Measurements from ENCODE around the gene CSKMT. TPM values are rescaled to one million over a fixed set of nuclear protein-coding genes. Genes with fewer than 3 reads are reported as not detected.

Gene CSKMT
- polyA plus RNA-seq, 1 experiment: 6.6 TPM

- POLR2A ChIA-PET: no interaction called here
- H3K27me3 ChIP-seq (ENCODE audit: control insufficient read depth, insufficient read depth, low read length): no peaks in the 10 kb centered on the region
- CTCF ChIA-PET: interaction anchor here (0.6 to 3.3 kb wide), 28 partner anchors 9 to 299 kb away, joined by 3 to 40 read pairs (median 4); partner anchors contain the start of genes C11orf98, CSKMT, EML3 and GNG3
- H3K4me3 ChIP-seq (ENCODE audit: low read depth, low read length): no peak overlapping the region
- no peak for DNase-seq (ENCODE audit: low read depth)
- TF ChIP-seq CTCF (IDR thresholded peaks at IDR 0.05; ENCODE audit: insufficient read depth, low read depth, low read length): peak; percentile 67
- peaks cover 11% of the 10 kb centered on the region for H3K36me3 ChIP-seq (ENCODE audit: control insufficient read depth, insufficient read depth, low read length)
Observed at GRCh38 chr11:62680825-62681240, 15.7 kb downstream of the CSKMT start.

GRCh38 chr11:62682518-62682917, 17.4 kb downstream of the CSKMT start:
- no peak overlapping the region for H3K4me3 ChIP-seq (ENCODE audit: low read depth, low read length)
- ChIA-PET CTCF (interaction anchor here (3.3 kb wide), 1 partner anchor 12 kb away, joined by 40 read pairs; no protein-coding TSS in a partner anchor), POLR2A (no interaction called here)
- DNase-seq (ENCODE audit: low read depth): no peak
- no peak for TF ChIP-seq CTCF (IDR thresholded peaks at IDR 0.05; ENCODE audit: insufficient read depth, low read depth, low read length)
- H3K36me3 ChIP-seq (ENCODE audit: control insufficient read depth, insufficient read depth, low read length): 0 out of 2 replicates have a peak, but pooled peaks cover under 1% of the 10 kb centered on the region
- H3K27me3 ChIP-seq (ENCODE audit: control insufficient read depth, insufficient read depth, low read length): no peaks in the 10 kb centered on the region

- H3K27me3 ChIP-seq (ENCODE audit: control insufficient read depth, insufficient read depth, low read length): no peaks in the 10 kb centered on the region
- ChIA-PET POLR2A (no interaction called here), CTCF (interaction anchor here (2.6 to 4.0 kb wide), 2 partner anchors 11 to 95 kb away, joined by 5 to 13 read pairs; partner anchors contain the start of gene TUT1)
- H3K4me3 ChIP-seq (ENCODE audit: low read depth, low read length): peak overlapping the region; percentile 5; the same call in 1 of the 2 replicates
- peaks cover 13% of the 10 kb centered on the region for H3K36me3 ChIP-seq (ENCODE audit: control insufficient read depth, insufficient read depth, low read length)
- DNase-seq (ENCODE audit: low read depth): no peak
- no peak for TF ChIP-seq CTCF (IDR thresholded peaks at IDR 0.05; ENCODE audit: insufficient read depth, low read depth, low read length)
Observed at GRCh38 chr11:62687508-62688396, 22.6 kb downstream of the CSKMT start.

GRCh38 chr11:62688491-62688890, 23.4 kb downstream of the CSKMT start:
- TF ChIP-seq CTCF (IDR thresholded peaks at IDR 0.05; ENCODE audit: insufficient read depth, low read depth, low read length): no peak
- no peak for DNase-seq (ENCODE audit: low read depth)
- peaks cover 16% of the 10 kb centered on the region for H3K36me3 ChIP-seq (ENCODE audit: control insufficient read depth, insufficient read depth, low read length)
- H3K27me3 ChIP-seq (ENCODE audit: control insufficient read depth, insufficient read depth, low read length): no peaks in the 10 kb centered on the region
- POLR2A ChIA-PET: interaction anchor here (1.1 to 1.5 kb wide), 2 partner anchors 24 to 115 kb away, joined by 5 to 7 read pairs; partner anchors contain the start of genes C11orf98, CSKMT and EEF1G
- peak overlapping the region; percentile 0 for H3K4me3 ChIP-seq (ENCODE audit: low read depth, low read length)
- CTCF ChIA-PET: interaction anchor here (1.5 to 4.0 kb wide), 6 partner anchors 11 to 98 kb away, joined by 3 to 13 read pairs (median 6); partner anchors contain the start of genes C11orf98, CSKMT, LBHD1 and TMEM179B

Data from BJ (cell line).